GM18505 (cell line): ENCODE data around the gene THY1.
"Not testable (repeated sequence)": the region's sequence is repeated elsewhere in the genome, so short reads cannot be mapped to it uniquely, and the experiment has no call there.

Experiments used
- ATAC-seq: cut with Tn5 transposase; IDR thresholded peaks from one replicate; pipeline ENCODE4 v1.9.1; 2021; ENCODE audit not compliant: unreplicated experiment
- POLR2A ChIP-seq: IDR thresholded peaks from 4 replicates; pipeline ENCODE4 v1.6.1; 2011; ENCODE audit warnings: borderline replicate concordance; ENCODE audit not compliant: insufficient read depth, insufficient read length; ENCODE audit errors: extremely low read depth

The THY1 gene

DNA sequence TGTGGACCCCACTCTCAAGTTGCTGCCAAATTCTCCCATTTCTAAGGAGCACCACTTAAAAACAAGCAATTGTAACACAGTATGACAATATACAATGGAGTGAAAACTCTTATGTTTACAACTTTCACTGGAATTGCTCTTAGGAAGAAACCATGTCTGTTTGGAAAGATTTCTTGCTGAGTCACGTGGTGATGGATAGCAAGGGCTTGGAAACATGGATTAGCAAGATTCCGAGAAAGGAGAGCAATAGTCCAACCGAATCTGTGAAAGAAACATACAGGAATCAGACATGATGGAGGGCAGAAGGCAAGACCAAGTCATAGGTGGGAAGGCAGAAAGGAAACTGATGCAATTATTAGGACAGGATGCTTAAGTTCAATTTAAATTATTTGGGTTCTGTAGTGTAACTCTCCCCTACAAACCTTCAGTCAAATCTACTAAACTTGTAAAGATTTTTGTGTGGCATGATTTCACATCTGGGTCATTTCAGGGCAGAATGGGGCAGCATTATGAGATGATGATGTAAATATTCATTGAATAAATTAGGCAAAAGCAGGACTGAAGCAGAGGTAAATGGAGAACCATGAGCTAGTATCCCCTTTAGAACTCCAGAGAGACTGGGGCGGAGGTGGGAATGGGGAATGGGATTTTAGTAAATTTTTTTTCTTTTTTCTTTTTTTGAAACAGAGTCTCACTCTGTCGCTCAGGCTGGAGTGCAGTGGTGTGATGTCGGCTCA is 27.8 kb upstream of the THY1 start:
- no peak for ATAC-seq
- TF ChIP-seq POLR2A, result no peak

DNA sequence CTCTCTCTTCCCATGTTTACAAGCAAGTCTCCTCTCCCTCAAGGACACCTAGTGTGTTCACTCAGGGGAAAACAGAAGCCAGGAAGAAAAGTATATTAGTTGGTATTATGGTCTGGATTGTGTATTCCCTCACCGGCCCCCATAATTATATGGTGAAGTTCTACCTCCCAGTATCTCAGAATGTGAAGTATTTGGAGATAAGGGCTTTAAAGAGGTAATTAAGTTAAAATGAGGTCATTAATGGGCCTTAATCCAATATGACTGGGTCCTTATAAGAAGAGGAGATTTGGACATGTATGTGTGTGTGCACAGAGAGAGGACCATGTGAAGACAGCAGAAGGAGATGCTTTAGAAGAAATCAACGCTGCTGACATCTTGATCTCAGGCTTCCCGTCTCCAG is 26.5 kb upstream of the THY1 start:
- no peak for ATAC-seq
- TF ChIP-seq POLR2A, result no peak

DNA sequence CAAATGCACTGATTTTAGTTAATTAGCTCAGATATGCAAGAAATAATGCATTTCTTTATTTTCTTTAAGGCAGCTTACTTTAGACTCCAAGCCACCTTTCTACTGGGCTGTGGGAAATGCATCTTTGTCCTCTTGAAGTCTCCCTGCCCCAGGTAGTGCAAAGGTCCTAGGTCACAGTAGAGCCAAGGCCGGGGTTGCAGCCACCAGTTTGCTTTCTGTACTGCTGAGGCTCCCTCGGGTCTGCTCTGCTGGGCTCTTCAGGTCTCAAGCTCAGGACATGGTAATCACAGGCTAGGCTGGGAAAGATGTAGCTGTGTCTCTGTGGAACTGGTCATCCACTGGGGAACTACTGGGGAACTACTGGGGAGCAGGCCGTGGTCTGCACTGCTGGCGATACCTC is 25.4 kb upstream of the THY1 start:
- no peak for ATAC-seq
- no peak for TF ChIP-seq POLR2A

DNA sequence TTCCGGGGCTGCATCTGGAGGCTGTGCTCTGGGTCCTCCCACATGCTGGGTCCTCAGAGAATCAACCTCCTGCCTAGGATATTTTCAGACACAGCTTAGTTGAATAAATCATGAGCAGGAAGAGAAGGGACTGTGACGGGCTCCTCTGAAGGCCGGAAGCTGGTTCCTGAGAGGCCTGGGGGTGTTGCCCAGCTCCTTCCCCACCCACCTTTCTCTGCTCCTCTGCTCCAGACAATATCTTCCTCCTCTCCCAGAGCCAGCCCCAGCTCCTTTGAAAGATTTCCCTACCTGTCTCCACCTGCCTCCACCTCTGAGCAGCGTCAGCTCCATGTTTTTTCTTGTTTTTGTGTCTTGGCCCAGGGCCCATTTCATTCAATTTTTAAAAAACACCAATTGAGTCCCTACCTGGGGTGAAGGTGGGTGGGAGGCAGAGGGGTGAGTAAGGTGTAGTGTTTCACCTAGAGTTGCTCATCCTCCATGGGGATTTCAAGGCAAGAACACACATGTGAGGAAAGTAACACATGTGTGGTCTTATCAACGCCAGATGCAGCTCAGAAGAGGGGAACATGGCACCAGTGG is 24.8 kb upstream of the THY1 start:
- TF ChIP-seq POLR2A, result no peak
- no peak for ATAC-seq

DNA sequence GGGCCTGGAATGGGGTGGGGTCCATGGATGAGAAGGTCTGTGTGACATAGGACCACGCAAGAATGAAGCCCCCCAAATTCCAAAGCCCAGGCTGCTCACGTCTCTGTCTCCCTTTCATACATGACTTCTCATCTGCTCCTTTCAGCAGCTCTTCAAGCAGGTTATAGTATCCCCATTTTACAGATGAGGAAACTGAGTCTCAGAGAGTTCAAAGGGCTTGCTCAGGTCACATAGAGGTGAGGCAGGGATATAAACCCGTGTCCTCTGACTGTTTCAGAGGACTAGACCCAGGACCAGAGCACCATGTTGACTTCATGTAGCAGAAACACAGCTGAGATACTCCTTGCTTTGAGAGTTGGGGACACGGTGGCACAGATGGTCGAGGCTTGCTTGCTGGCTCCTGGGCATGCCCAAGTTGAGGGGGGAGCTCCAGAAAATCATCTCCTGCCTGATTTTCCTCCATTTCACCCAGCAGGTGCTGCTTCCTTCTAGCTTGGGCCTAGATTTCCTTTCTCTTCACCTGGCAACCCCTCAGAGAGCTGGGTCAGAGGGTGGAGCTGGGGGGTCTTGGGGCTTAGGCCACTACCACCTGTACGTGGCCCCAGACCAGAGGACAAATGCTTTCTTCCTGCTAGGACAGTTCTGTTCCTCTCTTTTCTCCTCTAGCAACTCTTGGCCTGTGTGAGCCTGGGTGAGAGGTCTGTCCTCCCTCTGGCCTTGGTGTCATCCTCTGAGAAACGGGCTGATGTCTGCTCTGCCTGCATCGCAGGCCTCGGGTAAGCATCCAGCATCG is 24.1 kb upstream of the THY1 start:
- no peak for ATAC-seq
- TF ChIP-seq POLR2A, result no peak

DNA sequence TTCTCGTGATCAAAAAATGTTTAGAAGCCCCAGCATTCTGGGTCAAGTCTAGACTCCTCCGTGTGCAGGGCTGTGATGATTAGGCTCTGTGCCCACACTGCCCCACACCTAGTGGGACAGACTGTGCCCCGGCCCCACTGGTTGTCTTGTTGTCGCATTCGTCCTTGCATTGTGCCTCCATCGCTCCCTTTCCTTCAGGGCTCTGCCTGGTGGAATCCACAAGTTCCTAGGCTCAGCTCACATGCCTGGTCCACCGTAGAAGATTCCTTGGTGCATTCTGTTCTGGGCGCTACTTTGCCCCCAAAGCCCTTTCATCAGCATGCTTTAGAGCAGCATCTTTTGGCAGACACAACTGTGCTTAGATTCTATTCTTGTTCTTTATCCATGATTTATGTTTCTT is 23.5 kb upstream of the THY1 start:
- no peak for ATAC-seq
- TF ChIP-seq POLR2A, result no peak

DNA sequence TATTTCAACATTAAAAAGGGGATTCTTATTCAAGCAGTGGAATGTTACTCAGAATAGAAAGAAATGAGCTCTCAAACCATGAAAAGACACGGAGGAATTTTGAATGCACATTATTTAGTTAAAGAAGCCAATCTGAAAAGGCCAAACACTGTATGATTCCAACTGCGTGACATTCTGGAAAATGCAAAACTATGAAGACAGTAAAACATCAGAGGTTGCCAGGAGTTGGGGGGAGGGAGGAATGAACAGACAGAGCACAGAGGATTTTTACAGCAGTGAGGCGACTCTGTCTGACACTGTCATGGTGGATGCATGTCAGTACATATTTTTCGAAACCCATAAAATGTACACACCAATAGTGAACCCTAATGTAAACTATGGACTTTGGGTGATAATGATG is 22.9 kb upstream of the THY1 start:
- ATAC-seq, result no peak
- TF ChIP-seq POLR2A, result no peak

DNA sequence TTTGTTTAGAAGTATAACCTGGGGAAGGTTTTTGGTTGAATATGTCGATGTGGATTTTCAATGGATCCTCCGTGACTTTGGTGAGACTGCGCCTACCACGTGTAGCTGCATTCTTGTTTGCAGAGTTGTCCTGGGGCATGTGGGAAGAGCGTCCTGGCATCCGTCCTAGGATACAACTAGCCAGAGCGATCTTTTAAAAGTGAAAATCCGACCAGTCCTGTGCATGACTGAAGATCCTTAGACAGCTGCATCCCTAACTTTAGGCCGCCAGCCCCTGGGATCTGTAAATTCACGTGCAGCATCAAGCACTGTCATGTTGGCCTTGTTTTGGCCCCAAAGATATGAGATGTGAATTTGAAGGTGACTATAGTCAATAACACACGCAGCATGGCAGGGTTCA is 22.4 kb upstream of the THY1 start:
- no peak for TF ChIP-seq POLR2A
- no peak for ATAC-seq

DNA sequence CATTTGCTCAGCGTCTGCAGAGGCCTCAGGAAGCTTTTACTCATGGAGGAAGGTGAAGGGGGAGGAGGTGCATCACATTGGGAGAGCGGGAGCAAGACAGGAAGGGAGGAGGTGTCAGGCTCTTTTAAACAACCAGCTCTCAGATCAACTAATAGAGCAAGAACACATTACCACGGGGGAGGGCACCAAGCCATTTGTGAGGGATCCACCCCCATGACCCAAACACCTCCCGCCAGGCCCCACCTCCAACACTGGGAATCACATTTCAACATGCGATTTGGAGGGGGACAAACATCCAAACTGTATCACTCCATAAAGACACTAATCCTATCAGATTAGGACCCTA is 18.9 kb upstream of the THY1 start:
- TF ChIP-seq POLR2A, result no peak
- ATAC-seq, result no peak

DNA sequence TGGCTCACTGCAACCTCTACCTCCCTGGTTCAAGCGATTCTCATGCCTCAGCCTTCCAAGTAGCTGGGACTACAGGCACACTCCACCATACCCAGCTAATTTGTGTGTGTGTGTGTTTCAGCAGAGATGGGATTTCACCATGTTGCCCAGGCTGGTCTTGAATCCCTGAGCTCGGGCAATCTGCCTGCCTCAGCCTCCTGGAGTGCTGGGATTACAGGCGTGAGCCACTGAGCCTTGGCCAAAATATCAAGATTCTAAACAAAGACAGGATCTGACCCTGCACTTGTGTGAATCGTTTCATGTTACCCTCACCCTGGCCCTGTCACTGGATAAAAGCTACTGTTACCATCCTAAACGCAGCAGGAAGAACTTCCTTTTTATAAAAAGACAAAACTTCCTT is 15.6 kb upstream of the THY1 start:
- ATAC-seq, result no peak
- no peak for TF ChIP-seq POLR2A

DNA sequence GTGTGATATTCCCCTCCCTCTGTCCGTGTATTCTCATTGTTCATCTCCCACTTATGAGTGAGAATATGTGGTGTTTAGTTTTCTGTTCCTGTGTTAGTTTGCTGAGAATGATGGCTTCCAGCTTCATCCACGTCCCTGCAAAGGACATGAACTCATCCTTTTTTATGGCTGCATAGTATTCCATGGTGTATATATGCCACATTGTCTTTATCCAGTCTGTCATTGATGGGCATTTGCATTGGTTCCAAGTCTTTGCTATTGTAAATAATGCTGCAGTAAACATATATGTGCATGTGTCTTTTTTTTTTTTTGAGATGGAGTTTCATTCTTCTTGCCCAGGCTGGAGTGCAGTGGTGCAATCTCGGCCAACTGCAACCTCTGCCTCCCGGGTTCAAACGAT is 14.5 kb upstream of the THY1 start:
- ATAC-seq, result not testable (repeated sequence)

DNA sequence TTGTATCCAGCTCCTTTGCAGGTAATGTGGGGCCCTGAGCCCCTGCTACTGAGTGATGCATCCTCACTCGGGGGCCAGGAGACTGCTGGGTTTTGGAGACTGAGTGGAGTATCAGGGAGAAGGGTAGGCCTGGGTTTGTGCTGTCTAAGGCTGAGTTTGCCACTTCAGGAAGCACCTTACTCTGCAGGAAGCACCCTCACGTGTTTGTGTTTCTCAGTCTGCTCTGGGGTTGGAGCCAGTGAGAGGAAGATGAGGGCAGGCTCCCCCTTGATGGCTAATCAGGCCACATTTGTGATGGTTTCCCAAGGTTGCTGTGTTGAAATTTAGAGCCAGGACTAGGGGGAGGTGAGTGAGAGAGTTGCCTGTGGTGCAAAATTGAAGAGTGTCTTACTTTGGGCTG is 13.7 kb upstream of the THY1 start:
- TF ChIP-seq POLR2A, result no peak
- no peak for ATAC-seq

DNA sequence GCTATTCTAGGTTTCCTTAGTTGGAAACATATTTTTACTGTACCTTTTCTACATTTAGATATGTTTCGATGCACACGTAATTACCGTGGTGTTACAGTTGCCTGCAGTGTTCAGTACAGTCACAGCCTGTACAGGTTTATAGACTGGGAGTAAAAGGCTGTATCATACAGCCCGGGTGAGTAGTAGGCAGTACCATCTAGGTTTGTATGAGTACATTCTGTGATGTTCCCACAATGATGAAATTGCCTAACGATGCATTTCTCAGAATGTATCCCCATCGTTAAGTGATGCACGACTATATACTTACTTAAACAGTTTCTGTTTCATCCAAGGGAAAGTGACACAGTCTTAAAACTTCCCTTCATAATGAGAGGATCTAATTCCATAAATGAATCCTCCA is 13.1 kb upstream of the THY1 start:
- ATAC-seq, result no peak
- no peak for TF ChIP-seq POLR2A
